PC-9 (cell line): Measurements from ENCODE around the gene GPR35.

ENCODE experiments used
- EZH2 ChIP-seq: fragments of 200-600 bp; sonication (generic); IDR thresholded peaks from 2 replicates; pipeline ENCODE4 v1.8.0; 2017; ENCODE audit warnings: antibody characterized with exemption, low read depth
- TF ChIP-seq, protein P1 (sequence below): fragments of 200-600 bp; sonication (generic); conservative IDR thresholded peaks from 2 replicates; pipeline ENCODE4 v1.6.1; 2017; ENCODE audit warnings: mixed run types, antibody characterized with exemption, mild to moderate bottlenecking, moderate library complexity

DNA sequence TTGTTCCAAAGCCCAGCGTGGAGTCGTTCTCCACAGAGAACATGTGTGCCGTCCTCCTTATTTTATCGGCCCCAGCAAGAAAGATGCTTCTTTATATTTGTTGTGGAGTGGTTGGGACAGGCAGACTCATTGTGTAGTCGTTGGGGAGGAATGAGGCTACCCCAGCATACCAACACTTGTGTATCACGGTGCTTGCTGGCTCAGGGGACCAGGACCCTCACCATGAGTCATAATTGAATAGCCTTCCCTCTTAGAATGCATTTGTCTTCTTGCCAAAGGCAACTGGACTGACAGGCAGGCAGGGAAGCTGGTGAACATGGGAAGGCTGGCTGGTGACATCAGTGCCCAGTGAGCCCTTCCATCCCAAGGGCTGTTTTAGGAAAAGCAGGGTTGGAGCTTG, 34.1 kb upstream of the GPR35 start:
- TF ChIP-seq, protein P1, sequence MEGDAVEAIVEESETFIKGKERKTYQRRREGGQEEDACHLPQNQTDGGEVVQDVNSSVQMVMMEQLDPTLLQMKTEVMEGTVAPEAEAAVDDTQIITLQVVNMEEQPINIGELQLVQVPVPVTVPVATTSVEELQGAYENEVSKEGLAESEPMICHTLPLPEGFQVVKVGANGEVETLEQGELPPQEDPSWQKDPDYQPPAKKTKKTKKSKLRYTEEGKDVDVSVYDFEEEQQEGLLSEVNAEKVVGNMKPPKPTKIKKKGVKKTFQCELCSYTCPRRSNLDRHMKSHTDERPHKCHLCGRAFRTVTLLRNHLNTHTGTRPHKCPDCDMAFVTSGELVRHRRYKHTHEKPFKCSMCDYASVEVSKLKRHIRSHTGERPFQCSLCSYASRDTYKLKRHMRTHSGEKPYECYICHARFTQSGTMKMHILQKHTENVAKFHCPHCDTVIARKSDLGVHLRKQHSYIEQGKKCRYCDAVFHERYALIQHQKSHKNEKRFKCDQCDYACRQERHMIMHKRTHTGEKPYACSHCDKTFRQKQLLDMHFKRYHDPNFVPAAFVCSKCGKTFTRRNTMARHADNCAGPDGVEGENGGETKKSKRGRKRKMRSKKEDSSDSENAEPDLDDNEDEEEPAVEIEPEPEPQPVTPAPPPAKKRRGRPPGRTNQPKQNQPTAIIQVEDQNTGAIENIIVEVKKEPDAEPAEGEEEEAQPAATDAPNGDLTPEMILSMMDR = no peak
- TF ChIP-seq EZH2 = no peak
